ENCODE data around the gene PML.
"Not testable (repeated sequence)": the region's sequence is repeated elsewhere in the genome, so short reads cannot be mapped to it uniquely, and the experiment has no call there.

PML gene

DNA sequence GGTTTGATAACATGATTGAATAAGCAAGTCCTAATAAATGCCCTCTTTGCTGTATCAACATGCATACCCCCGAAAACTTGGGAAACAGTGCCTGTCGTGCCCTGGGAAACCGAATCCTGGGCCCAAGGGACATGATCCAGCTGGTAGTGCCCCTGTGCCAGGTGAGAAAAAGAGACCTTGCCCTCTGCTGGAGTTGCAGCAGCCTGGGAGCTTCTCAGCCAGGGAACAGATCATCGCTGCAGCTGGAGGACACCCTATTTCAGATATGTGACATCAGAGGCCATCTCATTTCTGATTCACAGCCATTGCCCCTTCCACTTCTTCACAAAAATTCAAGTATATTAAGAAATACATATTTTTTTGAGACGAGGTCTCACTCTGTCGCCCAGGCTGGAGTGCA, 34.7 kb upstream of the PML start:
- DNase-seq, result no peak

DNA sequence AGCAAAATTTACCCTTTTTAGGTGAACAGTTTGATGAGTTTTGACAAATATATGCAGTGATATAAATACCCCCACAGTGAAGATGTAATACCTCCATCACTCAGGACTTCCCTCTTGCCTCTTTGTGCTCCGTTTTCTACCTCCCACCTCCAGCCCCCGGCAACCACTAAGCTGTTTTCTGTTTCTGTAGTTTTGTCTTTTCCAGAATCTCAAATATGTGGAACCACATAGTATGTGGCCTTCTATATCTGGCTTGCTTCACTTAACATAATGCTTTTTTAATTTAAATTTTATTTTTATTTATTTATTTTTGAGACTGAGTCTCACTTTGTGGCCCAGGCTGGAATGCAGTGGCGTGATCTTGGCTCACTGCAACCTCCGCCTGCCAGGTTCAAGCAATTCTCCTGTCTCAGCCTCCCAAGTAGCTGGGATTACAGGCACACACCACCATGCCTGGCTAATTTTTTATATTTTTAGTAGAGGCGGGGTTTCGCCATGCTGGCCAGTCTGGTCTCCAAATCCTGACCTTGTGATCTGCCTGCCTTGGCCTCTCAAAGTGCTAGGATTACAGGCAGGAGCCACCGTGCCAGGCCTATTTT, 33.9 kb upstream of the PML start:
- not testable (repeated sequence) for DNase-seq

DNA sequence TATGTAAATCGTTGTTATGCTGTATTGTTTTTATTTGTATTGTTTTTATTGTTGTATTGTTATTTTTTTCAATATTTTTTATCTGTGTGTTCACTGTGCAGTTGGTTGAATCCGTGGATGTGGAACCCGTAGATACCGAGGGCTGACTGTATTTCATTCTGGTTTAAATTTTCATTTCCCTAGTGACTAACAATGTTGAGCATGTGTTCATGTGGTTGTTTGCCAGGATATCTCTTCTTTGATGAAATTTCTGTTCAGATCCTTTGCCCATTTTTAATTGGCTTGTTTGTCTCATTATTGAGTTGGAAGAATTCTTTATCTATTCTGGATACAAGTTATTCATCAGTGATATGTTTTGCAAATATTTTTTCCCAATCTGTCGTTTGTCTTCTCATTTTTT, 32.1 kb upstream of the PML start:
- no peak for DNase-seq

DNA sequence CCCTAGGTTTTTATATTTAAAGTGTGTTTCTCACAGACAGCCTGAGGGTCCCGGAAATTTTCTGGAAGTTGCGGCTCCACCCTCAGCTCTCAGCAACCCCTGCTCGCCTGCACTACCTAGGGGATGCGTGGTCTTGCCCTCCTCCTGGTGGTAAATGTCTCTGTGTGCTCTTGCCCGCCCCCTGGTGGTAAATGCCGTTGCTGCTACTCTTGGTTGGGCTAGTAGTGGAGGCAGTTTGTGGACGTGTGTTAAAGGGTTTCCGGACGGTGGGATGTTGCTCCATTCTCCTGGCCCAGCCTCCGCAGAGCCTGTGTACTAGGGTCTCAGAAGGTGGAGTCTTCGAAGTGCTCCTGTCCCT, 29.8 kb upstream of the PML start:
- DNase-seq, result peak; percentile 79 to 84

DNA sequence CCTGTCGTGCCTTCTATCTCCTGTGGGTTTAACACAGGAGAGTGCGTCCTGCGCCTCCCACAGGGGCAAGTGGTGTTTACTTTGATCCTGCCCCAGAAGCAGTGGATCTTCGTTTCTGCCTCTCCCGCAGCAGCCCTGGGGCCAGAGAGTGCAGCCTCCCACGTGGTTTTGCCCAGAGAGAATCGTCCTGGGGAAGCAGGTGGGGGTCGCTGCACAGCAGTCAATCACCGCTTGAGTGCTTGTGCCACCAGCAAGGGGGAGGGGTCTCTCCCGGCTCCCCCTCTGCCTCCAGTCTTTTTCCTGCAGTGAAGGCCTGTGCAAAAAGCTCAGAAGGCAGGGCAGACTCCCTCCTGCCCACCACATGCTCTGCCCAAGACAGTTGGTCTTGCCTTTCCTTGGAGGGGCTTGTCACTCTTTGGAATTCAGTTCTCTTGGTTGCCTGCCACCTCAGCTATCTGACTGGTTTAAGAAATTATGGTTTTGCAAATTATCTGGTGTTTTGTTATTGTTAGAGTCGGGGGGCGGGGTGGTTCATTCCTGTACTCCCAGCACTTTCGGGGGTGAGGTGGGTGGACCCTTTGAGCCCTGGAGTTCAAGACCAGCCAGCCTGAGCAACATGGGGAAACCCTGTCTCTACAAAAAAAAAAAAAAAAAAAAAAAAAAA, 29.3 kb upstream of the PML start:
- no peak for DNase-seq

DNA sequence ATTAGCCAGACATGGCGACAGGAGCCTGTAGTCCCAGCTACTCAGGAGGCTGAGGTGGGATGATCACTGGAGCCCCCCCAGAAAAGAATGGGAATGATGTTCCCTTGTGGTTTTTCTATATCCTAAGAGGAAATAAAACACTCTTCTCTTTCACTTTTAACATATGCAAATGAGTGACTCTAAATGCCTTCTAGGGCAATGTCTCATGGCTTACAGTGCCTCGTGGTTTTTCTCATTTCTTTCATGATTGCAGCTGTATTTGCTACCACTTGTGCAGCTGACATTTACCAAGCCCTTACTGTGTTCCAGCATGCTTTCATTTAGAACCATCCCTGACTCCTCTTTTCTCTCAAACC, 28.8 kb upstream of the PML start:
- DNase-seq, result peak; percentile 29 to 46

DNA sequence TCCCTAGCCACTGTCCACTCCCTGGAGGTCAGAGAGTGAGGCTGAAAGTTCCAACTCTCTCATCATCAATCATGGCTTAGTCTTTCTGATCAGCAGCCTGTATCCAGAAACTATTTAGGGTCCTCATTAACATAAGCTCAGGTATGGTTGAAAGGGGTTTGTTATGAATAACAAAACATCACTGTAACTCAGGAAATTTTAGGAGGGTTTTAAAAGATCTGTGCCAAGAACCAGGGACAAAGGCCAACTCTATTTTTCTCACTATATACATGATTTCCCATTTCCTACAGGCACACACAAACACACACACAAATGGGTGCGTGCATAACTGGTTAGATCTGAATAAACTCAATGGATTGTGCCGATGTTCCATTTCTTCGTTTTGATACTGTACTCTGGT, 26.1 kb upstream of the PML start:
- DNase-seq, result no peak

DNA sequence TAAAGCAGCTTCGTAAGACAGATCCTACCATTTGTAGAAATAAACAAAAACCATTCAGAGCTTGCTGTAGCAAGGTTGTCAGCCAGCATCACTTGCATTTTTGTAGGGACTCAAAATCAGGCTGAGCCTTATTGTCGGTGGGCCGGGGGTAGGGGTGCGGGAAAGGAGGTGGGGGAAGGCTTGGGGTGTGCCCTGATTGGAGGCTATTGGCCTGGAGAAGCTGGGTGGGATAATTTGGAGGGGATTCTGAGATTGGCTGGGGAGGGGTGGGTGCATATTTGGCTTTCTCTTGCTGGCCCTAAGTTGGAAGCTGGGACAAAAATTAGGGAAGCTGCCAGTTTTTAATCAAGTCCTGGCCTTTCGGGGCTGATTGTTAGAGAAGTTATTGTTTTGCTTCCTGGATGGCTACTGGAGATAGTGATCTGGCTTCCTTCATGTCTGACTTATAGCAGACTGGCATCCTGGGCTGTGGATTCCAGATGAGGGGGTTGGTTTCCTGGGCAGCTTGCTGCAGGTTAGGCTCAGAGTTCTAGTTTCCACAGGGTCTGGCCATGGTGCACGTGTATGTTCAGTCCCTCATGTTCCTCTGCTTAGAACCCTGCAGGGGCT, 25.3 kb upstream of the PML start:
- no peak for DNase-seq

DNA sequence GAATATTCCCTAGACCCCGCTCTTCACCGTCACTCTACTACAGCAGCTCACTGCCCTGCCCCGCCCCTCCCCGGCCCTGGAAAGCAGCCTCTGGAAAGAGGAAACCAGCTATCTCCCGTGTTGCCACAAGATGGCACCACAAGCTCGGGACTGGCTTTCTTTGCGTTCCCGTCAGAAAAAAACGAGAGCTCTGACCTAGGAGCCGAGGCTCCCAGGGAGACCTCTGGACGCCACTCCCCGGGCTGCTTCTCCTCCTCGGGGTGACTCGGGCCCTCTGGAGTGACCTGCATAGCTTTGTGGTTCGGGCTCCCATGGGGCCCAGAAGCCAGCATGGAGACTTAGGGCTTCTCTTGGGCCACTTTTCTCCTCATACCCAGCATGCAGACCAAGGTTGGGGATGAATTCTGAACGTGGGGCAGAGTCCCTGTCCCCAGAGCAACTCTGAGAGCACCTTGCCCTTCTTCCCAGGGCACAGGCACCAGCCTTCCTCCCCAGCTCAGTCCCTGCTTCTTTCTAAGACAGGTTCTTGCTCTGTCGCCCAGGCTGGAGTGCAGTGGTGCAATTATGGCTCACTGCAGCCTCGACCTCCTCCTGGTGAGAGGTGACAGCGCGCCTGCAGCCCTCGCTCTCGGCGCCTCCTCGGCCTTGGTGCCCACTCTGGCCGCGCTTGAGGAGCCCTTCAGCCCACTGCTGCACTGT, 21.4 kb upstream of the PML start:
- DNase-seq, result peak; percentile 85 to 87

DNA sequence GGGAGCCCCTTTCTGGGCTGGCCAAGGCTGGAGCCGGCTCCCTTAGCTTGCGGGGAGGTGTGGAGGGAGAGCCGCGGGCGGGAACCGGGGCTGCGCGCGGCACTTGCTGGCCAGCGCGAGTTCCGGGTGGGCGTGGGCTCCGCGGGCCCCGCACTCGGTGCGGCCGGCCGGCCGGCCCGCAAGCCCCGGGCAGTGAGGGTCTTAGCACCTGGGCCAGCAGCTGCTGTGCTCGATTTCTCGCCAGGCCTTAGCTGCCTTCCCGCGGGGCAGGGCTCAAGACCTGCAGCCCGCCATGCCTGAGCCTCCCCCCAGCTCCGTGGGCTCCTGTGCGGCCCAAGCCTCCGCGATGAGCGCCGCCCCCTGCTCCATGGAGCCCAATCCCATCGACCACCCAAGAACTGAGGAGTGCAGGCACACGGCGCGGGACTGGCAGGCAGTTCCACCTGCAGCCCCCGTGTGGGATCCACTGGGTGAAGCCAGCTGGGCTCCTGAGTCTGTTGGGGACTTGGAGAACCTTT, 20.8 kb upstream of the PML start:
- DNase-seq, result not testable (repeated sequence)

DNA sequence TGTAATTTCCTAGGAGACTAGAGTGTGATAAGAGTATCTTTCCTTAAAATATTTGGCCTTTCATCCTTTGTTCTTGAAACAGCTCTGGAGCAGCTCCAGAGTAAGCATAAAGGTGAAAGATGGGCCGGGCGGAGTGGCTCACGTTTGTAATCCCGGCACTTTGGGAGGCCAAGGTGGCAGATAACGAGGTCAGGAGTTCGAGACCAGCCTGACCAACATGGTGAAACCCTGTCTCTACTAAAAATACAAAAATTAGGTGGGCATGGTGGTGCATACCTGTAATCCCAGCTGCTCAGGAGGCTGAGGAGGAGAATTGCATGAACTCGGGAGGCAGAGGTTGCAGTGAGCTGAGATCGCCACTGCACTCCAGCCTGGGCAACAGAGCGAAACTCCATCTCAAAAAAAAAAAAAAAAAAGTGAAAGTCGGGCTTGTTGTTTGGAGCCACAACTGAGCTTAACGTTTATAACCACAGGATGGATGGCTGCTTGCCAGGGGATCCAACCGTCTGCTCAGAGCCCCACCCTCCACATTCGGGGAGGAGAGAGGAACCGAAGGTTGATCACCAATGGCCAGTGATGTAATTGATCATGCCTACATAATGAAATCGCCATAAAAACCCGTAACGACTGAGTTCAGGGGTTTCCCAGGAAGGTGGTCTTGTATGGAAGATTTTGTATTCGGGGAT, 18.9 kb upstream of the PML start:
- DNase-seq, result peak in 1 of 2 donors; percentile 47

DNA sequence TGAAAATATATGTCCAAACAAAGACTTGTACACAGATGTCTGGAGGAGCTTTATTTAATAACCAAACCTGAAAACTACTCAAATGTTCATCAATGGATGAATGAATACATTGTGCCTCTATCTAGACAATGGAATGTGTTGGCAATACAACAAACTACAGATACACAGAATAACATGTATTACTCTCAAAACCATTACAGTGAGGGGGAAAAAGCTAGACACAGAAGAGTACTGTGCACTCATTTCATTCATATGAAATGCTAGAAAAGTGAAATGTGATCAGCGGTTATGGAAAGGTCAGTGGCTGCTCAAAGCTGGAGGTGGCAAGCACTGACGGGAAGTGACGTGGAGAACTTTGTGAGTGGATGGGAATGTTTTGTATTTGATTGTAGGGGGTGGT, 15.6 kb upstream of the PML start:
- DNase-seq, result no peak

DNA sequence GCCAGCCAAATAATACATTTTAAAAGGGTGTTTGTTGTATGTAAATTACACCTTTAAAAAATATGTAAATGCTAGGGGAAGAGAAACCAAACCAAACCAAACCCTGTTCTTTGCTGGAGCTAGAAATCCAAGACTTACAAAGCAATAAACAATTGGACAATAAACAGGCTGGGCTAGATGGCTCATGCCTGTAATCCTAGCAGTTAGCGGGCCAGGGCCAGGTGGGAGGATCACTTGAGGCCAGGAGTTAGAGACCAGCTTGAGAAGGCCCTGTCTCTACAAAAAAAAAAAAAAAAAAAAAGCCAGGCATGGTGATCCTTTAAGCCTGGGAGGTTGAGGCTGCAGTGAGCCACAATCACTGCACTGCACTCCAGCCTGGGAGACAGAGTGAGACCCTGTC, 14.9 kb upstream of the PML start:
- DNase-seq, result no peak

DNA sequence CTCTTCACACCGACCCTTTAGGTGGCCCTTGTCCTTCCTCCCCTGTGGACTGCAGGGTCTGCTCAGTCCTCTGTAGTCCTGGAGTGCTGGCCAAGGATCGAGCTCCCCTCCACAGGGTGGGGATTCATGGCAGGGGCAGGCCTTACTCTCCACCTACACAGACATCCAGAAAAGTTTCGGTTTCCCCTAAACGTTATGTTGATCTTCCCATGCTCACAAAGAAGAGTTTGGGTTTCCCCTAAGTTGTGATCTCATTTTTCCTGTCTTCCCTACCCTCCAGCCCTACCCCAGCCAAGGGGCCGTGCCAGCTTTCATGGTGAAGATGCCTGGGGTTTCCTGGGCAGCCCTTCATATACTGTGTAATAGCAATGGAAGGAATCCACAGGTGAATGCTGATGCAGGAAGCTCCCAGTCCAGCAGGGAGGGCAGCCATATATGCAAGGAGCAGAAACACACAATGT, 12.7 kb upstream of the PML start:
- no peak for DNase-seq

DNA sequence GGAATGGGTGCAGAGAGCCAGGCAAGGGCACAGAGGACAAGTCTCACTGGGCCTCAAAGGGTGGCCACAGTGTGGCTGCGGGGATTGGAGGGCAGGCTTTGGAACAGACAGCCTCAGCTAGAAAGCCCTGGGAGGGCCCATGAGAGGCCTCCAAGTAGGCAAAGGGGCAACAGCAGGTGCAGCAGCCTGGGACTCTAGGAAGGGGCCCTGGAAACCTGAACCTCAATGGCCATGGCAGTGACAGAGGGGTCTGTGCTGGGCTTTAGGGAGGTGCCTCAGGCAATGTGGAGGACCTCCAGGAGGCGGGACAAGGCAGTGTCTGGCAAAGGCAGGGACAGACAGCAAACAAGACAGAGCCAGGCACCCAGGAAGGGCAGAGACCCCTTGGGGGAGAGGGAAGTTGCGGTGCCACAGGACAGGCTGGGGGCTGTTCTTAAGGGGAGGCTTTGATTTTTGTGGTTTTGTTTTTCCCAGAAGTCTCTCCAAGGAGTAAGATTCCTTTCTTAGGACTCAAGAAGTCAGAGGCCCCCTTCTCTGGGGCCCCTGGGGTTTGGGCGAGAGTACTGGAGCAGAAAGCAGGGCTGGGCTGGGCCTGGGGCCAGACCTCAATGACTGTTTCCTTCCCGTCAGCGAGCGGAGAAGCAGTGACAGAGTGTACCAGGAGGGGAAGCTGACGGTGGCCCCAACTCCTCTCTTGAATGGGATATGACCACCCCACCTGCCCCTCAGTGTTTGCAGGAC, 12.1 kb upstream of the PML start:
- no peak for DNase-seq

DNA sequence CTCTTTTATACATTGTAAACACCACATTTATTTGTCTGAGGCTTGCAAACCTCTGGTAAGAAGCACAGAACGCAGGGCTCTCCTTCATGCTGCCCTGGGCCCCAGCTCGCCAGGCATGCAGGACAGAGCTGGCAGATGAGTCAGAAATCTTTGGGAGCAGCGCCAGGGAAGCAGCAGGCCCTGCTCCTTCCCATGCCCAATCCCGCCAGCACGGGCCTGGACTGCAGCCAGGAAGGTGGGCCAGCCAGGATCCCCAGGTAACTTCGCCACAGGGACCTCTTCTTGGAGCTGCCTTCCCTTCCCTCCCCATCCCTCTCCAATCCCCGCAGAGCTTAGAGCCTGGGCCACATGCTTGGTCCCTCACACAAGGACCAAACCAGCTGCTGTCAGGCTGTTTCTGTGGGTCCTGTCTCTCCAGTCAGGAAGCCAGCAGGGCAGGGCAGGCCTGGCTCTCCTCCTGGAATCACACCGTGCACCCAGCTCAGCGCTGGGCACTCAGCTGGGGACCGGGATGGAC, 11.2 kb upstream of the PML start:
- DNase-seq, result no peak

DNA sequence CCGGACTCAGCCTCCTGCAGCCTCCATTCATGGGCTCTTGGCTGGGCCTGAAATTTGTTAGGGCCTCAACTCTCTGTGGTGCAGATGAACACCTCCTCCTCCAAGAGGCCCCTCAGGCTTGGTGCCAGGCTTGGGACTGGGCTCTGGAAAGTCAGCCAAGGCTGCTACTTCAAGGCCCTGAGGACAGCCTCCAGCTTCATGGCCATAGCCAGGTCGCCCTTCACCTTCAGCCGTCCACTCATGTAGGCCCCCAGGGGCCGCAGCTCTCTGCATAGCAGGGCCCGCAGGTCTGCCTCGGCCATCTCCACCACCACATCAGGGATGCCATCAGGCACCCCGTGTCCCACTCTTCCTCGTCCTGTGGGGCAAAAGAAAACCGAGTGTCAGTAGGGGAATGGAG, 10.7 kb upstream of the PML start:
- no peak for DNase-seq

DNA sequence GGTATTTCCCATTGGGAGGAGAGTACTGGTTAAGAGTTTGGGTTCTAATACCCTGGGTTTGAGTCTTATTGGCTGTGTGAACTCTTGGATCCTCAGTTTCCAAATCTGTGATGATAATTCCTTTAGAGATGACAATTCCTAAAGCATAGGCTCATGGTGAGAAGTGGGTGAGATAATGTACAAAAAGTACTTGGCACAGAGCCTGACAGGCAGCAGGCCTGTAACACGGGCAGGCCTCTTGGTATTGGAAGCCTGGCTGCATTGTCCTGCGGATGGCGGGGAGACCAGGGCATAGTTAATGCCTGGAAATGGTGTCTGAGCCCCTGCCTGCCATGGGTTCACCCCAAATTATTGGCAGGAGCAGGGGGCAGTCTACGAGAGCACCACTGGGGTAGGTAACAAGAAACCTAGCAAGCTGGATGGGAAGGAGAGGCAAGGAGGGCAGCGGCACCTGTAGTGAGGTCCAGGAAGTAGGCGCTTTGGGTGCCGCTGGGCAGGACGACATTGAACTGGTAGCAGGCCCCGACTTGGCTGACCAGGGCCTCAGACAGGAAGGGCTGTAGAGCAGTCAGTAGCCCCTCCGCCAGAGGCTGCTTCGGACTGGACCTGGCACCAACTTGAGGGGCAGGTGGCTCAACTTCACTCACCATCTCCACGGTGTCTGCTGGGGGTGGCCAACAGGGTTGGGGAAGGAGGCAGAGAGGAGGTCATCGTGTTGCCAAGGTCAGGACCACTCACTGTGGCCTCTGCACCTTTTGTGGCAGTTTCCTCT, 10.1 kb upstream of the PML start:
- no peak for DNase-seq

DNA sequence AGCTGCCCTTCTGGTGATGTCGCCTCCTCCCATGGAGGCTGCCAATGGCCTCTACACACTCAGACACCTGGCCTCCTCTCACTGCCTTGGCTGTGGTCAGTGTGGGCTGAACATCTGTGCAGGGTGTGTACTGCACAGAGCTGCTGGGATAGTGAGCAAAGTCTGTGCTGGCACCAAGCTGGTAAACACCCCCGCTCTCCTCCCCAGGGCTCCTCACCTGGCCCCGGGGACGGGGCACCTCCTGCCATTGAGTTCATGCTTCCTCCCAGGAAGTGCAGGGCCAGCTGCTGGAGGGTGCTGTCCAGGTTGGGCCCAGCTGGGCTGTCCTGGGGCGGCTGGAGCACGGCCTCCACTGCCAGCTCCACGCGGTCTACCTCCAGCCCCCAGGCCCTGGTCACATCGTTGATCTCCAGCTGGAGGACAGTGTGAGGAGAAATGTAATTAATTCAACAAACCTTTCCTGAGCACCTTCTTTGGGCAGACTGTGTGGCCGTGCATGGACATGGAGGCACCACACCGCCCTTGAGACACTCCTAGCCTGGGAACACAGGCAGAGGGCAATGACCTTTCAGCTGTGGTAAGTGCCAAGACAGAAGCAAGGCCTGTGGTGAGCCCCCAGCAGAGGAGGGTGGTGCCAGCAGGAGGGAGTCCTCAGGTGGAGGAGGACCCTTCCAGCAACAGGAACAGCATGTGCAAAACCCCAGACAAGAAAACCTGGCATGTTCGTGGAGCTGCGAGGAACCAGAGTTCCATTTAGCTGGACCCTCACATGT, 9.2 kb upstream of the PML start:
- DNase-seq, result no peak

DNA sequence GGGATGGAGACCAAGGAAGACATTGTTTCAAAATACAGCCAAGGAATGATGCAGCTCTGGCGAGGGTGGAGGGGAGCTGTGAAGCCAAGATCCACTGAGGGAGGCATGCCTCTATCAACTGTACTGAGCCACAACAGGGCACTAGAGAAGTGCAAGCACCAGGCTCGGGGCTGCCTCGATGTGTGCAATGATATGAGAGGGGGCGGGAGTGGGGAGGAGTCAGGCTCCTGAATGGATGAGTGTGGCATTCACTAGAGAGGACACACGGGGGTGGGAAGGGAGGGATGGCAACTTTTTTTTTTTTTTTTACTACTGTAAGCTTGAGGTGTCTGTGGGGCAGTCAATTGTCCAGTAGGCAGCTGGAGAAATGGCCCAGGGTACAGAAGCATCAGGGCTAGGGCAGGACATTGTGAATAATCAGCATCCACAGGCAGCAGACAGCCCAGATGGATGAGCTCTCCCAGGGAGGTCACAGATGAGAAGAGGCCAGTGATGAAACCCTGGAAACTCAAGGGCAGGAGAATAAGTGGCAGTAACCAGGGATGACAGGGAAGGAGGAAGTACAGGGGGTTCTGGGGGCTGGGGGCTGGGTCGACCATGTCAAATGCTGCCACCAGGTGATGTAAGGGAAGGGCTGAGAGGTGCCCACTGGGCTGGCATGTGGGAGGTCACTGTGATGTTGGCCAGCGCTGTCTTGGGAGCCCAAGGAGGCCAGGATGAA, 8.3 kb upstream of the PML start:
- DNase-seq, result no peak
